DMS79 (cell line): ENCODE data around the gene SRD5A1.
"Not testable (repeated sequence)": the region's sequence is repeated elsewhere in the genome, so short reads cannot be mapped to it uniquely, and the experiment has no call there.

Source experiments
- DNase-seq: peaks from one replicate; lab custom pipeline; 2025; lab: John Stamatoyannopoulos, UW

Gene SRD5A1

GRCh38 chr5:6645571-6646362 lies 12.5 kb downstream of the SRD5A1 start:
- not testable (repeated sequence) for DNase-seq

GRCh38 chr5:6649186-6649585 lies 15.9 kb downstream of the SRD5A1 start:
- DNase-seq: no peak

GRCh38 chr5:6649681-6650080 lies 16.4 kb downstream of the SRD5A1 start:
- no peak for DNase-seq

- DNase-seq: no peak
Observed at GRCh38 chr5:6652025-6652424, 18.8 kb downstream of the SRD5A1 start.

- no peak for DNase-seq
Observed at GRCh38 chr5:6655432-6655831, 22.2 kb downstream of the SRD5A1 start.

GRCh38 chr5:6656680-6657079 lies 23.4 kb downstream of the SRD5A1 start:
- DNase-seq: no peak

GRCh38 chr5:6659941-6660684 lies 26.9 kb downstream of the SRD5A1 start:
- no peak for DNase-seq

- no peak for DNase-seq
Observed at GRCh38 chr5:6660688-6661087, 27.4 kb downstream of the SRD5A1 start.

- no peak for DNase-seq
Observed at GRCh38 chr5:6666762-6667161, 33.5 kb downstream of the SRD5A1 start.

- no peak for DNase-seq
Observed at GRCh38 chr5:6667648-6668047, 34.4 kb downstream of the SRD5A1 start.

- not testable (repeated sequence) for DNase-seq
Observed at GRCh38 chr5:6668717-6669116, 35.5 kb downstream of the SRD5A1 start.

- no peak for DNase-seq
Observed at GRCh38 chr5:6673031-6673430, 39.8 kb downstream of the SRD5A1 start.

GRCh38 chr5:6673963-6674362 lies 40.7 kb downstream of the SRD5A1 start:
- DNase-seq: no peak

GRCh38 chr5:6674421-6674820 lies 41.2 kb downstream of the SRD5A1 start:
- peak; percentile 7 for DNase-seq

GRCh38 chr5:6674886-6675285 lies 41.6 kb downstream of the SRD5A1 start:
- DNase-seq: no peak

- DNase-seq: no peak
Observed at GRCh38 chr5:6675784-6676491, 42.7 kb downstream of the SRD5A1 start.

GRCh38 chr5:6676702-6677101 lies 43.5 kb downstream of the SRD5A1 start:
- no peak for DNase-seq

- DNase-seq: no peak
Observed at GRCh38 chr5:6678385-6678784, 45.1 kb downstream of the SRD5A1 start.

GRCh38 chr5:6680922-6681321 lies 47.7 kb downstream of the SRD5A1 start:
- no peak for DNase-seq

- DNase-seq: no peak
Observed at GRCh38 chr5:6681682-6682081, 48.4 kb downstream of the SRD5A1 start.

GRCh38 chr5:6682239-6682638 lies 49.0 kb downstream of the SRD5A1 start:
- DNase-seq: no peak

GRCh38 chr5:6683241-6683640 lies 50.0 kb downstream of the SRD5A1 start:
- DNase-seq: no peak

GRCh38 chr5:6684075-6684474 lies 50.8 kb downstream of the SRD5A1 start:
- no peak for DNase-seq
